ENCODE data around the gene STX8. TPM values are rescaled to one million over a fixed set of nuclear protein-coding genes. Genes with fewer than 3 reads are reported as not detected.
A peak's percentile ranks its signal among the peaks of the same experiment; 100 is the strongest.
"Not testable (repeated sequence)": the region's sequence is repeated elsewhere in the genome, so short reads cannot be mapped to it uniquely, and the experiment has no call there.

STX8 gene
- total RNA-seq, 1 donor from 2014 or later, result 70.3 TPM

- intact Hi-C loops (cut with micrococcal nuclease), result no loop called here
- no peak for DNase-seq
- ATAC-seq, result no peak
These were observed 11.5 kb downstream of the STX8 start for GRCh38 chr17:9564104-9564503.

- no peak for DNase-seq
- intact Hi-C loops (cut with micrococcal nuclease), result no loop called here
- no peak for ATAC-seq
These were observed 17.8 kb downstream of the STX8 start for GRCh38 chr17:9557857-9558256.

GRCh38 chr17:9557161-9557755 lies 18.4 kb downstream of the STX8 start:
- intact Hi-C loops (cut with micrococcal nuclease), result no loop called here
- ATAC-seq (no peak), DNase-seq (no peak)

GRCh38 chr17:9554715-9555114 lies 20.9 kb downstream of the STX8 start:
- intact Hi-C loops (cut with micrococcal nuclease); DNase-seq; ATAC-seq: not testable (repeated sequence)

GRCh38 chr17:9553596-9553995 lies 22.0 kb downstream of the STX8 start:
- intact Hi-C loops (cut with micrococcal nuclease), result no loop called here
- no peak for DNase-seq
- no peak for ATAC-seq

- DNase-seq (no peak), ATAC-seq (no peak)
- intact Hi-C loops (cut with micrococcal nuclease), result no loop called here
These were observed 22.4 kb downstream of the STX8 start for GRCh38 chr17:9553181-9553580.

- no peak for ATAC-seq
These were observed 26.4 kb downstream of the STX8 start for GRCh38 chr17:9549215-9549614.

GRCh38 chr17:9544221-9544620 lies 31.4 kb downstream of the STX8 start:
- ATAC-seq, result no peak
- no peak for DNase-seq
- intact Hi-C loops (cut with micrococcal nuclease), result no loop called here

More at GRCh38 chr17:9549215-9549614, 26.4 kb downstream of the STX8 start:
- DNase-seq, result no peak
- intact Hi-C loops (cut with micrococcal nuclease), result no loop called here

- no peak for ATAC-seq
- no peak for DNase-seq
- intact Hi-C loops (cut with micrococcal nuclease), result no loop called here
These were observed 33.9 kb downstream of the STX8 start for GRCh38 chr17:9541718-9542117.

- DNase-seq (no peak), ATAC-seq (no peak)
- intact Hi-C loops (cut with micrococcal nuclease), result no loop called here
These were observed 37.0 kb downstream of the STX8 start for GRCh38 chr17:9538626-9539025.

GRCh38 chr17:9537177-9537776 lies 38.3 kb downstream of the STX8 start:
- intact Hi-C loops (cut with micrococcal nuclease), result no loop called here
- no peak for DNase-seq
- ATAC-seq, result no peak

GRCh38 chr17:9536061-9536460 lies 39.6 kb downstream of the STX8 start:
- ATAC-seq, result no peak
- no peak for DNase-seq
- intact Hi-C loops (cut with micrococcal nuclease), result no loop called here

- ATAC-seq (no peak), DNase-seq (no peak)
- intact Hi-C loops (cut with micrococcal nuclease), result no loop called here
These were observed 42.2 kb downstream of the STX8 start for GRCh38 chr17:9533441-9533840.

- DNase-seq (no peak), ATAC-seq (no peak)
- intact Hi-C loops (cut with micrococcal nuclease), result no loop called here
These were observed 42.9 kb downstream of the STX8 start for GRCh38 chr17:9532715-9533114.

- no peak for DNase-seq
- intact Hi-C loops (cut with micrococcal nuclease), result no loop called here
- ATAC-seq, result no peak
These were observed 44.6 kb downstream of the STX8 start for GRCh38 chr17:9531034-9531433.

- ATAC-seq (peak; percentile 37), DNase-seq (no peak)
- intact Hi-C loops (cut with micrococcal nuclease), result loop anchor here (5.0 to 10.0 kb wide), 2 partner anchors 224 to 537 kb away; no protein-coding TSS in a partner anchor
These were observed 46.5 kb downstream of the STX8 start for GRCh38 chr17:9529033-9529700.

GRCh38 chr17:9527788-9528187 lies 47.8 kb downstream of the STX8 start:
- no peak for ATAC-seq
- no peak for DNase-seq
- intact Hi-C loops (cut with micrococcal nuclease), result loop anchor here (5.0 to 10.0 kb wide), 2 partner anchors 223 to 535 kb away; no protein-coding TSS in a partner anchor

GRCh38 chr17:9522074-9522473 lies 53.5 kb downstream of the STX8 start:
- ATAC-seq, result peak; percentile 62
- no peak for DNase-seq
- intact Hi-C loops (cut with micrococcal nuclease), result loop anchor here (10.0 kb wide), 1 partner anchor 217 kb away; no protein-coding TSS in a partner anchor

GRCh38 chr17:9521062-9521461 lies 54.6 kb downstream of the STX8 start:
- ATAC-seq, result no peak
- DNase-seq, result no peak
- intact Hi-C loops (cut with micrococcal nuclease), result loop anchor here (10.0 kb wide), 1 partner anchor 216 kb away; no protein-coding TSS in a partner anchor

GRCh38 chr17:9520649-9521048 lies 55.0 kb downstream of the STX8 start:
- intact Hi-C loops (cut with micrococcal nuclease), result loop anchor here (10.0 kb wide), 1 partner anchor 216 kb away; no protein-coding TSS in a partner anchor
- ATAC-seq (no peak), DNase-seq (no peak)
